HG03175 (cell line): ENCODE data around the gene SIT1.
A peak's percentile ranks its signal among the peaks of the same experiment; 100 is the strongest.
"Not testable (repeated sequence)": the region's sequence is repeated elsewhere in the genome, so short reads cannot be mapped to it uniquely, and the experiment has no call there.

ENCODE experiments used
- ATAC-seq: cut with Tn5 transposase; IDR thresholded peaks from one replicate; pipeline ENCODE4 v1.9.1; 2021; ENCODE audit warnings: mild to moderate bottlenecking, moderate library complexity; ENCODE audit not compliant: unreplicated experiment

SIT1 gene

GRCh38 chr9:35661756-35662350 lies 11.1 kb upstream of the SIT1 start:
- no peak for ATAC-seq

- no peak for ATAC-seq
These were observed 10.3 kb upstream of the SIT1 start for GRCh38 chr9:35660966-35661415.

GRCh38 chr9:35659340-35659739 lies 8.6 kb upstream of the SIT1 start:
- ATAC-seq, result no peak

GRCh38 chr9:35658968-35659220 lies 8.2 kb upstream of the SIT1 start:
- no peak for ATAC-seq

GRCh38 chr9:35658137-35658967 lies 7.6 kb upstream of the SIT1 start, which contains the start of gene CCDC107:
Gene CCDC107, plus strand, starts transcription at chr9:35658292. Its CDS starts 88 bp downstream, at chr9:35658380.
- ATAC-seq, result peak; percentile 66

- peak; percentile 86 for ATAC-seq
These were observed 6.9 kb upstream of the SIT1 start, which contains the start of gene RMRP for GRCh38 chr9:35657546-35658136. Gene RMRP, minus strand, starts transcription at chr9:35658019.

GRCh38 chr9:35656831-35657545 lies 6.3 kb upstream of the SIT1 start:
- ATAC-seq, result no peak

GRCh38 chr9:35656348-35656747 lies 5.6 kb upstream of the SIT1 start:
- no peak for ATAC-seq

GRCh38 chr9:35653611-35654010 lies 2.9 kb upstream of the SIT1 start:
- ATAC-seq, result no peak

GRCh38 chr9:35652829-35653209 lies 2.1 kb upstream of the SIT1 start:
- no peak for ATAC-seq

GRCh38 chr9:35651956-35652828 lies 1.5 kb upstream of the SIT1 start:
- no peak for ATAC-seq

GRCh38 chr9:35649431-35650340 lies 1.0 kb downstream of the SIT1 start:
- no peak for ATAC-seq

- peak; percentile 88 for ATAC-seq
These were observed 4.0 kb downstream of the SIT1 start for GRCh38 chr9:35646533-35647265.

- no peak for ATAC-seq
These were observed 4.6 kb downstream of the SIT1 start for GRCh38 chr9:35646153-35646532.

GRCh38 chr9:35645736-35646135 lies 5.0 kb downstream of the SIT1 start:
- ATAC-seq, result not testable (repeated sequence)

- no peak for ATAC-seq
These were observed 7.7 kb downstream of the SIT1 start for GRCh38 chr9:35643046-35643445.

- ATAC-seq, result not testable (repeated sequence)
These were observed 9.3 kb downstream of the SIT1 start for GRCh38 chr9:35641478-35641877.

- not testable (repeated sequence) for ATAC-seq
These were observed 10.3 kb downstream of the SIT1 start for GRCh38 chr9:35640431-35640830.

- no peak for ATAC-seq
These were observed 11.1 kb downstream of the SIT1 start for GRCh38 chr9:35639631-35640030.
